Neutrophil (primary cell): ENCODE results near the gene ERG.

Source experiments
- H3K27ac ChIP-seq: fragments of 200-600 bp; sonication (generic); 2 replicates; pipeline ENCODE4 v1.5.1; 2016; ENCODE audit warnings: mild to moderate bottlenecking, moderate library complexity
- H3K27me3 ChIP-seq: fragments of 200-600 bp; sonication (generic); 2 replicates; pipeline ENCODE4 v1.6.0; 2016; ENCODE audit warnings: mild to moderate bottlenecking
- H3K36me3 ChIP-seq: fragments of 200-600 bp; sonication (generic); 2 replicates; pipeline ENCODE4 v1.5.1; 2017
- H3K4me1 ChIP-seq, 2 experiments: fragments of 200-600 bp in 1 of 2; sonication (generic) in 1 of 2; 1 replicate in 1 of 2; 2 replicates in 1 of 2; pipeline versions ENCODE4 v1.5.1 to v1.6.1; 2013 to 2016; ENCODE audit warnings: low read depth in 1 of 2, low read length in 1 of 2, mild to moderate bottlenecking in 1 of 2, moderate library complexity in 1 of 2; ENCODE audit not compliant: control insufficient read depth in 1 of 2, insufficient read depth in 1 of 2
- H3K4me3 ChIP-seq, 2 experiments: fragments of 200-600 bp in 1 of 2; sonication (generic) in 1 of 2; 1 replicate in 1 of 2; 2 replicates in 1 of 2; pipeline ENCODE4 v1.5.1; 2013 to 2016; ENCODE audit warnings: low read depth in 1 of 2, low read length in 1 of 2, mild to moderate bottlenecking in 1 of 2, moderate library complexity in 1 of 2
- H3K9me3 ChIP-seq: fragments of 200-600 bp; sonication (generic); 2 replicates; pipeline ENCODE4 v1.5.1; 2016
- TF ChIP-seq, protein P1 (sequence below): fragments of 200-600 bp; sonication (generic); IDR thresholded peaks from 2 replicates; pipeline ENCODE4 v1.5.1; 2016; ENCODE audit warnings: antibody characterized with exemption

Gene ERG

DNA sequence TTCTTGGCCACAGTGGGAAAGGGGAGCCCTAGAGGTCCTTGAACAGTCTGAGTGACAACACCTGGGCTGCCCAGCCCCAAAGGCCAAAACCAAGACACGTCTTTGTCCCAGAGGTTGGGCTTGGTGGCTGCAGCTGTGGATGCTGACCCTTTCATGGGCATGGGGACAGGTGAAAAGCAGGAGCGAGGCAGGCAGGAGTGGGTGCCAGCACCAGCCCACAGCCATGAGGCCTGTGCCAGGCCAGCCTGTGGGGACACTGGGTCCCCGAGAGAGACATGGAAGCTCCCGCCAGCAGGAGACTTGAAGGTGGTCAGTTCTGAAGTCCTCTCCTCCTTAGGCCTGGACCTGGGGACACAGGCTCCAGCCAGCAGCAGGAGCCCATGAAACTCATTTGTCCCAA, 142.9 kb downstream of the ERG start:
- H3K36me3 ChIP-seq = no peaks in the 10 kb centered on the region
- H3K9me3 ChIP-seq = no peaks in the 10 kb centered on the region
- TF ChIP-seq, protein P1, sequence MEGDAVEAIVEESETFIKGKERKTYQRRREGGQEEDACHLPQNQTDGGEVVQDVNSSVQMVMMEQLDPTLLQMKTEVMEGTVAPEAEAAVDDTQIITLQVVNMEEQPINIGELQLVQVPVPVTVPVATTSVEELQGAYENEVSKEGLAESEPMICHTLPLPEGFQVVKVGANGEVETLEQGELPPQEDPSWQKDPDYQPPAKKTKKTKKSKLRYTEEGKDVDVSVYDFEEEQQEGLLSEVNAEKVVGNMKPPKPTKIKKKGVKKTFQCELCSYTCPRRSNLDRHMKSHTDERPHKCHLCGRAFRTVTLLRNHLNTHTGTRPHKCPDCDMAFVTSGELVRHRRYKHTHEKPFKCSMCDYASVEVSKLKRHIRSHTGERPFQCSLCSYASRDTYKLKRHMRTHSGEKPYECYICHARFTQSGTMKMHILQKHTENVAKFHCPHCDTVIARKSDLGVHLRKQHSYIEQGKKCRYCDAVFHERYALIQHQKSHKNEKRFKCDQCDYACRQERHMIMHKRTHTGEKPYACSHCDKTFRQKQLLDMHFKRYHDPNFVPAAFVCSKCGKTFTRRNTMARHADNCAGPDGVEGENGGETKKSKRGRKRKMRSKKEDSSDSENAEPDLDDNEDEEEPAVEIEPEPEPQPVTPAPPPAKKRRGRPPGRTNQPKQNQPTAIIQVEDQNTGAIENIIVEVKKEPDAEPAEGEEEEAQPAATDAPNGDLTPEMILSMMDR = no peak
- no peaks in the 10 kb centered on the region for H3K27me3 ChIP-seq
- H3K27ac ChIP-seq = no peak overlapping the region
- no peak overlapping the region for H3K4me3 ChIP-seq
- H3K4me1 ChIP-seq = peaks cover 37 to 40% of the 10 kb centered on the region in 2 experiments

DNA sequence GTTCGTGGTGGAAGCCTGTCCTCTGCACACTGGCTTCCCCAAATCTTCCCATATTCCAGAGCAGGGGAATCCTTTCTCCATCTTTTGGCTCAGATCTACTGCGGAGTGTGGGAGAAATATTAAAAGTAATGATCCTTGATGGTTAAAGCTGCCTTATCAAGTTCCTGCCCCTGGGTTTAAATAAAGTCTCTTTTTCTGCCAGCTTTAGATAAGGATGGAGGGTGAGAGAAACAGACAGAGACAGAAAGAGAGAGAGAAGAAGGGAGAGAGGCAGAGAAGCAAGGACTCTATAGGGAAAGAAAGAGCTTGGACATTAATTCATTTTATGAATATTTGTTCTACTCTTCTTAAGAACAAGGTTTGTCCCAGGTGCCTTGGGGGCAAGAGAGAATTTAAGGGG, 143.5 kb downstream of the ERG start:
- Histone ChIP-seq H3K9me3 (no peaks in the 10 kb centered on the region), H3K27ac (no peak overlapping the region), H3K27me3 (no peaks in the 10 kb centered on the region), H3K4me3 (no peak overlapping the region), H3K4me1 (peaks cover 41 to 43% of the 10 kb centered on the region in 2 experiments), H3K36me3 (no peaks in the 10 kb centered on the region)
- TF ChIP-seq, protein P1 = no peak

DNA sequence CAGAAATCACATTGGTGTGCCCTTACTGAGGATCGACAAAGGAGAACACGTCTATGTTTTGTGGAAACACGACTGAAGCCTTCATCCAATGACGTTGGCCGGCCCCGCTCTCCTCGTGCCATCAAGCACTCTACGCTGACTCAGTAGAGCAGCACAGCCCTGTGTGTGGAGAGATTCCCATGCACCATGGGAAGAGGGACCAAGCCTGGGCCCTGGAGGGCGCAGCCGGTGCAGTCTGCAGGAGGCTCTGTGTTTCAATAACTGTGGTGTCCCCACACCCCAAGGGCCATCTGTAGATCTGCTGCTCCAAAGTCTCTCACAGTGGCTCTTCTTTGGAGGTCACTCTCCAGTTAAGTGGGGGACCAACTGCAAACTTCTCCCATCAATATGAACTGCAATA, 144.0 kb downstream of the ERG start:
- TF ChIP-seq, protein P1 = no peak
- Histone ChIP-seq H3K27ac (no peak overlapping the region), H3K36me3 (no peaks in the 10 kb centered on the region)

DNA sequence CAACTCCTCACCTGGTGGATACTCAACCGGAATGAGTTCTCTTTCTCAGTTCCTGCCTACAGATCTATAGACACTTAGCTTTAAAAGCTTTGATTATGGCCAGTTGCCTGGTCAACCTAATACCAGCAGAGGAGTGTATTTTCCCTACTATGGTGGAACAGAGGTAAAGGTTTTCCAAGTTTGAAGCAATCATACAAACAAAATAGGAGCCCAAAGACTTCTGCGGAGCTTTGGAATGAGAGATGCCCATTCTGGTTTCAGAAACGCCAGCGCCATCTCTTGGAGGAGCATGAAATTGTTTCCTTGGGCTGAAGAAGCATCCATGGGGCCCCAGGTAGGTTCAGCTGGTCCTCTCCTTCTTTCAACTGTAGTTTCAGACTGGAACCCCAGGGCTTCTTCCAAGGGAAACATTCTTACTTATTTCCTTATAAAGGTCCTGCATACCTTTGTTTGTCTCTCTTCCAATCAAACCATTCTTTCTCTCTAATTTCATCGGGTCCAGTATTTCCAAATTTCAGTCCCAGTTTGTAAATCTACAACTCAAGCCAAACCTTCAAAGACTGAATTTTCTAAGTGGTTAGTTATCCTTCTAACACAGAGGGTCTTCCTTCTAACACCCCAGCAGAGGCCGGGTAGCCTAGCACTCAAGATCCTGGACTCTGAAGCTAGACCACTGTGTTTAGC, 145.6 kb downstream of the ERG start:
- Histone ChIP-seq H3K27me3 (no peaks in the 10 kb centered on the region), H3K27ac (peak overlapping the region; percentile 82), H3K9me3 (no peaks in the 10 kb centered on the region), H3K36me3 (no peaks in the 10 kb centered on the region), H3K4me3 (peak overlapping the region; percentile 18 to 24), H3K4me1 (peaks cover 41 to 43% of the 10 kb centered on the region in 2 experiments)
- TF ChIP-seq, protein P1 = peak; percentile 79

More for the DNA sequence above, 144.0 kb downstream of the ERG start:
- Histone ChIP-seq H3K4me3 (no peak overlapping the region), H3K4me1 (peaks cover 41 to 43% of the 10 kb centered on the region in 2 experiments), H3K9me3 (no peaks in the 10 kb centered on the region), H3K27me3 (no peaks in the 10 kb centered on the region)

DNA sequence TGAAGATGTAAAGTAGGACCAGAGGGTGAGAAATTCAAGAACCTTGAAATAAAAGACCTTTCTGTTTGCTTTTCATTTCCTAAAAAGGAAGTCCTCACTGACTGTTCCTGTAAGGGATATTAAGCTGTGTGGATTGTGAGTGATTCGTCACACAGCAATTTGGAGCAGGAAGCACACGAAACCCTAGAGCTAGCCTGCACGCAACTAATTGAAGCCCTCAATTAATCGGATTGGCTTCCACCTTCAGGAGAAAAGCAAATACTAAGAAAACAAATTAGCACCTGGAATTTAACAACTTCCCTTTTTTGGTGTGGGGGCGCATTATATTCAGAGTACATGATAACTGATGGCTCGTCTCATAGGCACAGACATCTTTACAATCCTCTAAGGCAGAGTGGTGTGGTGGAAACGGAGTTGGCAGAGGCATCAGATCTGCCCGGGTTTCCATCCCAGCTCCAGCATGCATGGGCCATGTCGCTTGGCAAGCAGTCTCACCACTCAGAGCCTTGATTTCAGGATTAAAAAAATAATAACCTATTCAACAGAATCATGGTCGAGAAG, 146.2 kb downstream of the ERG start:
- Histone ChIP-seq H3K9me3 (no peaks in the 10 kb centered on the region), H3K27me3 (no peaks in the 10 kb centered on the region), H3K36me3 (no peaks in the 10 kb centered on the region), H3K27ac (peak overlapping the region; percentile 82), H3K4me3 (peak overlapping the region; percentile 18 to 24), H3K4me1 (peaks cover 36 to 43% of the 10 kb centered on the region in 2 experiments)
- TF ChIP-seq, protein P1 = no peak
